ENCODE results near the gene MRPS18B. TPM values are rescaled to one million over a fixed set of nuclear protein-coding genes. Genes with fewer than 3 reads are reported as not detected.

The MRPS18B gene
- total and polyA plus RNA-seq, 2 of the 13 experiments (the other 11 are each of a cell fraction or from before 2014, with no cell fraction given) = 125 to 131 TPM

DNA sequence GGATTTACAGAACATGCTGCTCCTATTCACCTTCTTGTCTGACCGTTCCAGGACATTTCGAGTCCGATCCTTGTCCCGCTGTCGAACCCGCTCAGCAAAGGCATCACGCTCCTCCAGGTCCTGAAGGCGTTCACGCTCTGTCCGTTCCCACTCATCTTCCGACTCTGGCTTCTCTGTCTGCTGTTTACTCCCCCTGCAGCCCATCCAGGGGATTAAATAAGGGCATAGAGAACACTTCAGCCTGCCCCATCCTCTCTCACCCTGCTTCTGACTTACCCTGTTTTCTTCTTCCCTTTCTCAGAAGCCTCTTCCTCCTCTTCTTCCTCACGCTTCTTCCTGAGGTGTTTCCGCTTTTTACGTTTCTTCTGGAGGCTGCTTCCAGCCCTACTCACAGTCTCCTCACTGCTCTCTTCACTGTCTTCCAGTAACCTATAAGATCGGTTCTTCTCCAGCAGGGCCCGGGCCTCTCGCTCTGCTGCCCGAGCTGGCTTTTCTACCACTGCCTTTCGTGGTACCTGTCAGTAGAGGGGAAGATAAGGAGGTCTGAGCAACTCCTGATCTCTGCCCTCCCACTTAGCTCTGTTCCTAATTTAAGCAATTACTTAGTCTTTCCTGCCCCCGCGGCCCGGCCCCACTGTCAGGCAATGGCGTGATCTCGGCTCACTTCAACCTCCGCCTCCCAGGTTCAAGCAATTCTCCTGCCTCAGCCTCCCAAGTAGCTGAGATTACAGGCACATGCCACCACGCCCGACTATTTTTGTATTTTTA, 53.3 kb downstream of the MRPS18B start (continued):
- TF ChIP-seq RAD21 (CRISPR knock-in tag; IDR thresholded peaks at IDR 0.05) (0 out of 2 replicates have a peak, but pooled peaks have one; percentile 37), MED13 (CRISPR knock-in tag; IDR thresholded peaks at IDR 0.05) (no peak), PITX1 (CRISPR knock-in tag; IDR thresholded peaks at IDR 0.05) (0 out of 2 replicates have a peak, but pooled peaks have one; percentile 57), CC2D1A (CRISPR knock-in tag; IDR thresholded peaks at IDR 0.05) (no peak), ZNF839 (CRISPR knock-in tag; IDR thresholded peaks at IDR 0.05; ENCODE audit: borderline replicate concordance) (peak; percentile 28; the same call in 1 of the 2 replicates), NFYB (CRISPR knock-in tag; IDR thresholded peaks at IDR 0.05) (no peak), HNRNPUL1 (IDR thresholded peaks at IDR 0.05; ENCODE audit: low read depth, low read length) (no peak), YEATS2 (CRISPR knock-in tag; IDR thresholded peaks at IDR 0.05; ENCODE audit: borderline replicate concordance) (no peak), ATF7-NPFF (CRISPR knock-in tag; IDR thresholded peaks at IDR 0.05; ENCODE audit: low read depth) (no peak), TP53 (CRISPR knock-in tag; conservative IDR thresholded peaks at IDR 0.05) (no peak), ATF4 (CRISPR knock-in tag; IDR thresholded peaks at IDR 0.05) (no peak), ZNF354B (CRISPR knock-in tag; IDR thresholded peaks at IDR 0.05) (no peak), MAFF (IDR thresholded peaks at IDR 0.05; ENCODE audit: low read depth, low read length) (no peak), STAG1 (CRISPR knock-in tag; IDR thresholded peaks at IDR 0.05) (peak; percentile 47), ZNF768 (CRISPR knock-in tag; IDR thresholded peaks at IDR 0.05) (no peak), MTA3 (CRISPR knock-in tag; IDR thresholded peaks at IDR 0.05) (no peak), ZNF317 (CRISPR knock-in tag; IDR thresholded peaks at IDR 0.05) (no peak)
- TF ChIP-seq, protein P1, sequence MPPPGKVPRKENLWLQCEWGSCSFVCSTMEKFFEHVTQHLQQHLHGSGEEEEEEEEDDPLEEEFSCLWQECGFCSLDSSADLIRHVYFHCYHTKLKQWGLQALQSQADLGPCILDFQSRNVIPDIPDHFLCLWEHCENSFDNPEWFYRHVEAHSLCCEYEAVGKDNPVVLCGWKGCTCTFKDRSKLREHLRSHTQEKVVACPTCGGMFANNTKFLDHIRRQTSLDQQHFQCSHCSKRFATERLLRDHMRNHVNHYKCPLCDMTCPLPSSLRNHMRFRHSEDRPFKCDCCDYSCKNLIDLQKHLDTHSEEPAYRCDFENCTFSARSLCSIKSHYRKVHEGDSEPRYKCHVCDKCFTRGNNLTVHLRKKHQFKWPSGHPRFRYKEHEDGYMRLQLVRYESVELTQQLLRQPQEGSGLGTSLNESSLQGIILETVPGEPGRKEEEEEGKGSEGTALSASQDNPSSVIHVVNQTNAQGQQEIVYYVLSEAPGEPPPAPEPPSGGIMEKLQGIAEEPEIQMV (CRISPR knock-in tag; IDR thresholded peaks at IDR 0.05; ENCODE audit: low read depth) = no peak
- TF ChIP-seq, protein P2, sequence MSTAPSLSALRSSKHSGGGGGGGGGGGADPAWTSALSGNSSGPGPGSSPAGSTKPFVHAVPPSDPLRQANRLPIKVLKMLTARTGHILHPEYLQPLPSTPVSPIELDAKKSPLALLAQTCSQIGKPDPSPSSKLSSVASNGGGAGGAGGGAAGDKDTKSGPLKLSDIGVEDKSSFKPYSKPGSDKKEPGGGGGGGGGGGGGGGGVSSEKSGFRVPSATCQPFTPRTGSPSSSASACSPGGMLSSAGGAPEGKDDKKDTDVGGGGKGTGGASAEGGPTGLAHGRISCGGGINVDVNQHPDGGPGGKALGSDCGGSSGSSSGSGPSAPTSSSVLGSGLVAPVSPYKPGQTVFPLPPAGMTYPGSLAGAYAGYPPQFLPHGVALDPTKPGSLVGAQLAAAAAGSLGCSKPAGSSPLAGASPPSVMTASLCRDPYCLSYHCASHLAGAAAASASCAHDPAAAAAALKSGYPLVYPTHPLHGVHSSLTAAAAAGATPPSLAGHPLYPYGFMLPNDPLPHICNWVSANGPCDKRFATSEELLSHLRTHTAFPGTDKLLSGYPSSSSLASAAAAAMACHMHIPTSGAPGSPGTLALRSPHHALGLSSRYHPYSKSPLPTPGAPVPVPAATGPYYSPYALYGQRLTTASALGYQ (CRISPR knock-in tag; IDR thresholded peaks at IDR 0.05) = 0 out of 2 replicates have a peak, but pooled peaks have one; percentile 19

Measured in HepG2 (cell line).